CD4-positive, CD25-positive, alpha-beta regulatory T cell (primary cell): ENCODE results near the gene OSBPL7. TPM values are rescaled to one million over a fixed set of nuclear protein-coding genes. Genes with fewer than 3 reads are reported as not detected.
A peak's percentile ranks its signal among the peaks of the same experiment; 100 is the strongest.

Experiments
- ATAC-seq, 2 donors: fragments of 150-1000 bp; cut with Tn5 transposase; one replicate each; pipeline ENCODE4 v1.10.0; 2021; ENCODE audit warnings: low read depth in 2 of 2, moderate number of reproducible peaks in 2 of 2, moderate library complexity in 1 of 2
- DNase-seq, 3 donors: peaks; one replicate each; pipeline versions ENCODE4 v3.0.0 to v3.0.0-alpha.2; 2012 to 2022; ENCODE audit warnings: mixed read lengths in 1 of 3
- H3K27ac ChIP-seq: one replicate; pipeline ENCODE4 v1.7.0; 2013; ENCODE audit warnings: mild to moderate bottlenecking, low read length; ENCODE audit not compliant: insufficient read depth, poor library complexity, severe bottlenecking
- H3K27me3 ChIP-seq: one replicate; pipeline ENCODE4 v1.7.0; 2013; ENCODE audit warnings: low read length; ENCODE audit not compliant: control insufficient read depth, insufficient read depth
- H3K36me3 ChIP-seq: one replicate; pipeline ENCODE4 v1.7.0; 2013; ENCODE audit warnings: mild to moderate bottlenecking, low read length, moderate library complexity; ENCODE audit not compliant: control insufficient read depth, insufficient read depth
- H3K4me1 ChIP-seq: 2 replicates; pipeline ENCODE4 v1.7.0; 2013; ENCODE audit warnings: mild to moderate bottlenecking, low read length; ENCODE audit not compliant: insufficient read depth, control insufficient read depth, poor library complexity, severe bottlenecking
- H3K4me3 ChIP-seq: one replicate; pipeline ENCODE4 v1.7.0; 2013; ENCODE audit warnings: low read depth, mild to moderate bottlenecking, low read length, moderate library complexity
- H3K9me3 ChIP-seq, 2 experiments: 1 replicate in 1 of 2; 2 replicates in 1 of 2; pipeline ENCODE4 v1.7.0; 2013; ENCODE audit warnings: low read length in 2 of 2, mild to moderate bottlenecking in 1 of 2, moderate library complexity in 1 of 2; ENCODE audit not compliant: control insufficient read depth in 2 of 2
- H3K27ac Mint-ChIP-seq, 3 donors: one replicate each; pipeline ENCODE4 v1.8.0; 2020 to 2022; ENCODE audit warnings: mild to moderate bottlenecking in 3 of 3, mixed read lengths in 3 of 3, moderate library complexity in 2 of 3
- H3K27me3 Mint-ChIP-seq: one replicate; pipeline ENCODE4 v1.8.0; 2022; ENCODE audit warnings: mild to moderate bottlenecking, mixed read lengths
- H3K36me3 Mint-ChIP-seq: one replicate; pipeline ENCODE4 v1.8.0; 2020; ENCODE audit warnings: mixed read lengths
- H3K4me1 Mint-ChIP-seq, 4 donors: one replicate each; pipeline ENCODE4 v1.8.0; 2020 to 2022; ENCODE audit warnings: mixed read lengths in 4 of 4, mild to moderate bottlenecking in 1 of 4
- H3K4me3 Mint-ChIP-seq, 4 donors: one replicate each; pipeline ENCODE4 v1.8.0; 2020 to 2022; ENCODE audit warnings: mild to moderate bottlenecking in 4 of 4, mixed read lengths in 4 of 4, moderate library complexity in 3 of 4
- H3K9me3 Mint-ChIP-seq, 7 donors: one replicate each; pipeline ENCODE4 v1.8.0; 2020 to 2022; ENCODE audit warnings: mixed read lengths in 7 of 7, mild to moderate bottlenecking in 3 of 7, moderate library complexity in 2 of 7
- polyA plus RNA-seq, 4 donors: library from polyadenylated mRNA; unstranded; fragments of 300-500 nt; fragmentation: Illumina TruSeq; gene quantifications; one replicate each; pipeline ENCODE4 v1.2.3, GENCODE V29; 2021
- total RNA-seq: library from RNA; stranded (reverse); gene quantifications from one replicate; pipeline ENCODE4 v1.2.3, GENCODE V29; 2022

The OSBPL7 gene
- total and polyA plus RNA-seq, 5 donors from 2014 or later = 2.1 to 46.1 (median 3.6) TPM

DNA sequence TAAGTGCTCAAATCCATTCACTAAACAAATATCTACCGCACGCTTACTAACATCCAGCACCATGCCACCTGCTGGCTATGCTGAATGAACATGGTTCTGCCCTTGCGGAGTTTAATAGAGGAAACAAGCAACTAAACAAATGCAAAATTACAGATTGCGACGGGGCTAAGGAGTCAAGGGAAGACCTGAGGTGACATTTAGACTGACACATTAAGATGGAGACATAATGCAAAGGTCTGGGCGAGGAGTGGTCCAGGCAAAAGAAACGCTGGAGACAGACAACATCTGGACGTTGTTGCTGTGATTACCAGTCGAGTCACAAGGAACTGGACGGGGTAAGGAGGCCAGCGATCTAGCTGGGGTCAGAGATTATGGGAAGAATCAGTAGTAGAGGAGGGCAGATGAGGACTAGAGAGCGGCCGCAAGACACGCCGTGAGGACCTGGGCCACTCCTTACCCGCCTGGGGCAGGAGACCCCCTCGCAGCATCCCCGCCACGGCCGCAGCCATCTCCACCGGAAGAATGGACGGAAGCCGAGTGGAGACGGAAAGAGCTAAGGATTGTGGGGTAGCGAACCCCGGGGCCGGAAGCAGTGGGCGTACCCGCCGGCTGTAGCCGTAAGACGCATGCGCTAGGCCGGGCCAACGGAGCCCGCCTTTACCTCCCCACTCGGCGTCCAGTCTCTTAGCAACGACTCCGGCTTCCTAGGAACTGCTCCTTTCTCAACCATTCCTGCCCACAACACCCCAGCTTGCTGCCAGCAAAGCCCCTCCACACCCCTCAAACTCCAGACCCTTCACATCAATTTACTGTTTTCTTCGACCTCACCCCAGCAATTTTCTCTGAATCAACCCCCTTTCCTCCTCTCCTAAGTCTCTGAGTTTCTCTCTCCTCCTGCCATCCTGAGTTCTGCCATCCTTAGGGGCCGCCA lies 9.7 kb upstream of the OSBPL7 start, which contains the start of the genes LRRC46 and MRPL10:
LRRC46 (plus strand) TSS at position 668 of the 931 bp plus-strand sequence. CDS start 320 bp downstream, outside the sequence.
MRPL10 (minus strand) TSS at position 539 of the 931 bp plus-strand sequence; CDS start at position 509, 30 bp downstream.
- Histone ChIP-seq H3K36me3 (peaks cover 14% of the 10 kb centered on the region), H3K4me3 (peak within 1 kb of the TSS; percentile 99), H3K9me3 (no peaks in the 10 kb centered on the region), H3K27me3 (no peaks in the 10 kb centered on the region), H3K4me1 (peaks cover 27% of the 10 kb centered on the region), H3K27ac (peak within 1 kb of the TSS; percentile 76)
- Mint-ChIP-seq H3K9me3 (peaks cover 0 to 1% (median 0%) of the 10 kb centered on the region in 7 donors), H3K27me3 (peaks cover 12% of the 10 kb centered on the region), H3K4me1 (peaks cover 11 to 69% (median 37%) of the 10 kb centered on the region in 4 donors), H3K27ac (peak within 1 kb of the TSS; percentile 88 to 98 (median 98)), H3K36me3 (peaks cover 15% of the 10 kb centered on the region), H3K4me3 (peak within 1 kb of the TSS; percentile 96 to 98 (median 98))
- peak; percentile 85 to 94 (median 90) for DNase-seq
- peak; percentile 88 to 91 for ATAC-seq

DNA sequence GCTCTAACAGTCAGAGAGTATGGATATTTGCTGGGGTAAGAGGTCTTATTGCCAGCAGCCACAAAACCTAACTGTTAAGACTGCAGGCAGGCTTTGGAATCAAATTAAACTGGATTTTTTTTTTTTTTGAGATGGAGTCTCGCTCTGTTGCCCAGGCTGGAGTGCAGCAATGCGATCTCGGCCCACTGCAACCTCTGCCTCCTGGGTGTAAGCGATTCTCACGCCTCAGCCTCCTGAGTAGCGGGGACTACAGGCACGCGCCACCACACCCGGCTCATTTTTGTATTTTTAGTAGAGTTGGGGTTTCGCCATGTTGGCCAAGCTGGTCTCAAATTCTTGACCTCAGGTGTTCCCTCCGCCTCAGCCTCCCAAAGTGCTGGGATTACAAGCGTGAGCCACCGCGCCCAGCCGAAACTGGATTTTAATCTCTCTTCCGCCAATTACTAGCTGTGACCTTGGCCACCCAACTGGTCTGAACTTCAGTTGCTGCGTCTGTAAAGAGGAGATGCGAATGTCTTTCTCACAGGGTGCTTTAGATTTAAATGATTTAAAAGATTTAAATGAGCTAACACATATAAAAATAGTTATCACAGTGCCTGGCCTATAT lies 8.9 kb upstream of the OSBPL7 start:
- ATAC-seq = no peak
- H3K4me1 ChIP-seq = peaks cover 27% of the 10 kb centered on the region
- Mint-ChIP-seq H3K4me3 (peak overlapping the region; percentile 96 to 98 (median 98)), H3K4me1 (peaks cover 11 to 62% (median 36%) of the 10 kb centered on the region in 4 donors), H3K9me3 (peaks cover 0 to 1% (median 0%) of the 10 kb centered on the region in 7 donors), H3K27ac (peak overlapping the region; percentile 32 to 98 (median 88)), H3K36me3 (peaks cover 15% of the 10 kb centered on the region), H3K27me3 (peaks cover 12% of the 10 kb centered on the region)
- no peaks in the 10 kb centered on the region for H3K27me3 ChIP-seq
- H3K27ac ChIP-seq = peak overlapping the region; percentile 76
- no peak for DNase-seq
- peaks cover 19% of the 10 kb centered on the region for H3K36me3 ChIP-seq
- H3K9me3 ChIP-seq = no peaks in the 10 kb centered on the region
- peak overlapping the region; percentile 99 for H3K4me3 ChIP-seq

DNA sequence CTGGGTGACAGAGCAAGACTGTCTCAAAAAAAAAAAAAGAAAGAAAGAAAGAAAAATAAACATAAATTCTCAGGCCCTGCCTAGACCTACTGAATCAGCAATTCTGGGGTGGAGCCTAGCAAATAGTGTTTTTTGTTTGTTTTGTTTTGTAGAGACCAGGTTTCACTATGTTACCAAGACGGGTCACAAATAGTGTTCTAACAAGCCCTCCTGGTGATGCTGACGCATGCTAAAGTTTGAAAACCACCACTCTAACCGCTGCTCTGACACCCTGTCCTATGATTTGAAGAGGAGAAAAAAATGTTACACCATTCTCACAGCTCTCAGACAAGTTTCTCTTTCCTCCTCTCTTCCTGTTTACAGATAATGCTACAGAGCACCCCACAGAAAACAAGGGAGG lies 8.3 kb upstream of the OSBPL7 start:
- peak; percentile 30 to 31 for ATAC-seq

DNA sequence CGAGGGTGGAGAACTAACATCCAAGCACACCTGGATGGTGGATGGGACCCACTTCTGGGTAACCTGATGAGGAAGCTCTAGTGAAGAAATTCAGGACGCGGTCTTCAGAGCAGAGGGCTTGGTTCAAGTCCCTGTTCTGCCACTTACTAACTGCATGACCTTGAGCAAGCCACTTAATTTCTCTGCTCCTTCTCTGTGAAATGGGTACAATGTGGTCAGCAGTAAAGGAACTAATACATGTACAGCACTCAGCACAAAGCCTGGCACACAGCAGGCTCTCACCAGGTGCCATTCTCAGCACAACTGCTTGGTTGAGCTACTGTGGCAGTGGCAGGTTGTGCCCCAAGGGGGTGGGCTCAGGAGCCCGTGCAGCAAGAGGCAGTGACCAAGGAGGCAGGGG lies 1.9 kb upstream of the OSBPL7 start:
- DNase-seq (no peak), ATAC-seq (no peak)
- no peaks in the 10 kb centered on the region for H3K9me3 ChIP-seq
- no peaks in the 10 kb centered on the region for H3K27me3 ChIP-seq
- Mint-ChIP-seq H3K9me3 (no peaks in the 10 kb centered on the region), H3K4me3 (peak overlapping the region in 2 of 4 donors; percentile 51 to 67), H3K27ac (no peak overlapping the region), H3K36me3 (peaks cover 30% of the 10 kb centered on the region), H3K4me1 (peaks cover 0 to 34% (median 19%) of the 10 kb centered on the region in 4 donors), H3K27me3 (no peaks in the 10 kb centered on the region)
- H3K4me3 ChIP-seq = no peak overlapping the region
- H3K27ac ChIP-seq = no peak overlapping the region
- H3K4me1 ChIP-seq = peaks cover 27% of the 10 kb centered on the region
- peaks cover 46% of the 10 kb centered on the region for H3K36me3 ChIP-seq

More for the DNA sequence above, 8.3 kb upstream of the OSBPL7 start:
- Histone ChIP-seq H3K4me1 (peaks cover 26% of the 10 kb centered on the region), H3K36me3 (peaks cover 23% of the 10 kb centered on the region), H3K27me3 (no peaks in the 10 kb centered on the region), H3K9me3 (no peaks in the 10 kb centered on the region), H3K27ac (peak overlapping the region; percentile 76), H3K4me3 (no peak overlapping the region)
- Mint-ChIP-seq H3K27me3 (peaks cover 12% of the 10 kb centered on the region), H3K4me1 (peaks cover 11 to 55% (median 32%) of the 10 kb centered on the region in 4 donors), H3K36me3 (peaks cover 18% of the 10 kb centered on the region), H3K9me3 (peaks cover 0 to 1% (median 0%) of the 10 kb centered on the region in 7 donors), H3K27ac (peak overlapping the region; percentile 71 to 98 (median 74)), H3K4me3 (peak overlapping the region; percentile 96 to 98 (median 98))
- DNase-seq = peak in 2 of 3 donors; percentile 37 to 58

DNA sequence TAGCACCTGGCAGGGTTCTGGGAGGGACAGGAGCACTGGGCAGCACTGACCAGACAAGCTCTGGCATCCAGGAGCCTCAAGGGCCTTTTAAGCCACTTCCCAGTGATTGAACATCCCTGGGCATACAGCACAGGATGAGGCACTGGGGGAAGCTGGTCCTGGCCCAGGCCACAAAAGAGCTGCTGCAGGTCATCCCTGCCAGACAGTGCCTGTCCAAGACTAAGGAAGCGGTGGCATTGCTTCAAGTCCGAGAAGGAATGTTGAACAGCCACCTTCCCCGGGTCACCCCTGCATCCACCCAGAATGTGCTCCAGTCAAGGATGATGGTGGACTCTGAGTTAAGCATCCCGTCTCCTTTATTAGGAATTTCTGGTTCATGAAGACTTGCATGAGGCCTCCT lies 1.2 kb upstream of the OSBPL7 start:
- Histone ChIP-seq H3K4me3 (no peak overlapping the region), H3K36me3 (peaks cover 53% of the 10 kb centered on the region), H3K27me3 (no peaks in the 10 kb centered on the region), H3K9me3 (no peaks in the 10 kb centered on the region), H3K4me1 (peaks cover 27% of the 10 kb centered on the region), H3K27ac (no peak overlapping the region)
- ATAC-seq (no peak), DNase-seq (no peak)
- no peaks in the 10 kb centered on the region for H3K27me3 Mint-ChIP-seq
- peaks cover 0 to 30% (median 17%) of the 10 kb centered on the region in 4 donors for H3K4me1 Mint-ChIP-seq
- peaks cover 31% of the 10 kb centered on the region for H3K36me3 Mint-ChIP-seq
- H3K9me3 Mint-ChIP-seq = no peaks in the 10 kb centered on the region
- peak overlapping the region in 1 of 3 donors; percentile 94 for H3K27ac Mint-ChIP-seq
- peak overlapping the region in 2 of 4 donors; percentile 67 to 98 for H3K4me3 Mint-ChIP-seq

DNA sequence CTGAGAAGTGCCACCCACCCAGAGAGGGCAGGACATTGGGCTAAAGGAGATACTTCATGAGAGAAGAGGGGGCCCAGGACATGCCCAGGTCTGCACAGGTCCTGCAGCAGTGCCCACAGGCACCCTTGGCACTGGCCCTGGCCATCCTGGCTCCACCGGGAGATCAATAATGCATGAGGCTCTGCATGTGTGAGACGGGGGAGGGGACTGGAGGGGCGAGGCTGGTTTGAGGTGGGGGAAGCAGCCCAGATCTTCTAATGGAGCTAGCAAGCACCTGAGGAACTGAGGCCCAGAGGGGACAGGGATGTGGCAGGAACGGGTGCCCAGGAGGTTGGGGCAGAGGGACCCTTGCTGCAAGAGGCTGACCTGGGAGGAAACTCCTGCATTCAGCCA lies 567 bp downstream of the OSBPL7 start:
- Mint-ChIP-seq H3K9me3 (no peaks in the 10 kb centered on the region), H3K27me3 (no peaks in the 10 kb centered on the region), H3K4me1 (peaks cover 0 to 27% (median 16%) of the 10 kb centered on the region in 4 donors), H3K36me3 (peaks cover 23% of the 10 kb centered on the region), H3K4me3 (peak overlapping the region; percentile 95 to 98 (median 98)), H3K27ac (peak overlapping the region in 2 of 3 donors; percentile 94 to 98)
- H3K27ac ChIP-seq = peak overlapping the region; percentile 72
- H3K4me3 ChIP-seq = peak overlapping the region; percentile 78
- ATAC-seq (no peak), DNase-seq (no peak)
- no peaks in the 10 kb centered on the region for H3K9me3 ChIP-seq
- peaks cover 27% of the 10 kb centered on the region for H3K4me1 ChIP-seq
- peaks cover 55% of the 10 kb centered on the region for H3K36me3 ChIP-seq
- no peaks in the 10 kb centered on the region for H3K27me3 ChIP-seq

DNA sequence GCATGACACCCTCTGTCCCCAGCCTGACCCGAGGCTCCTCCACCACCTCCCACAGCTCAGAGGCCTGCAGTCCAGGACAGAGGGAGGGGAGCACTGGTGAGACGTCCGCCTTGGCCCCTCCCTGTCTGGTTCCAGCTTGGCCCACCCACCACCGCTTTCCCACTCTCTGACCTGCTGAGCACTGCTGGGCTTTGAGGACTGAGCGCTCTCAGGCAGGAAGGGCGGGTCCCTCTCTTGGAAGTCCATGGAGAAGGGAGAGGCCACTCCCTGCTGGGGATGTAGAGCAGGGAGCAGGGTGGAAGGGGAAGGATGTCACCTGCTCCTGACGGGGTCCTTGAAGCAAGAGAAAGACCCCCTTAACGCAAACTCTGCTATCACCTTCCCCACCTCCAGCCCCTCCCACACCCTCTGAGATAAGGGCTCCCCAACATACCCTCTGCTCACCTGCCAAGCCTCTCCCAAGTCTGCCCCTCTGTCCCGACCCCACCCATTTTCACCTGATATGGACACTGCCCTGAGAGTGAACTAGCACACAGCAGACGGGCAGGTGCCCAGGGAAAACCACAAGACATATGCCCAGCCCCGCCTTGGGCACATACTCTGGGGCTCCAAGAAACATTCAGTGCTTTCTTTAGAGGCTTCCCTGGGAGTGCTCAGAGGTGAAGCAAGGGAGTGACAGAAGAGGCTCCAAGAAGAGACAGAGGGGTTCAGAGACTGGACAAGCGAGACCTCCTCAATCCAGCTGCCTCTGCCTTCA lies 1.4 kb downstream of the OSBPL7 start:
- H3K4me1 ChIP-seq = peaks cover 27% of the 10 kb centered on the region
- Mint-ChIP-seq H3K36me3 (peaks cover 18% of the 10 kb centered on the region), H3K9me3 (no peaks in the 10 kb centered on the region), H3K4me3 (peak overlapping the region; percentile 95 to 98 (median 98)), H3K27ac (peak overlapping the region; percentile 38 to 98 (median 94)), H3K4me1 (peaks cover 0 to 27% (median 16%) of the 10 kb centered on the region in 4 donors), H3K27me3 (no peaks in the 10 kb centered on the region)
- DNase-seq (no peak), ATAC-seq (no peak)
- peak overlapping the region; percentile 78 for H3K4me3 ChIP-seq
- no peaks in the 10 kb centered on the region for H3K9me3 ChIP-seq
- no peak overlapping the region for H3K27ac ChIP-seq
- no peaks in the 10 kb centered on the region for H3K27me3 ChIP-seq
- peaks cover 55% of the 10 kb centered on the region for H3K36me3 ChIP-seq
